Left renal cortex interstitium (tissue), 4 donors: Measurements from ENCODE around the gene AATK. TPM values are rescaled to one million over a fixed set of nuclear protein-coding genes. Genes with fewer than 3 reads are reported as not detected.

Source experiments
- DNase-seq, 4 donors: peaks; one replicate each; pipeline ENCODE4 v3.0.0-alpha.2; 2013; ENCODE audit warnings: low read depth in 4 of 4, low spot score in 2 of 4, missing footprints in 1 of 4
- polyA plus RNA-seq, 4 donors: library from polyadenylated mRNA; unstranded; fragments of 120-200 nt; gene quantifications; one replicate each; pipeline ENCODE4 v1.2.1, GENCODE V29; 2013; ENCODE audit not compliant: insufficient read length in 4 of 4

Gene AATK
- polyA plus RNA-seq, 4 donors, result 4.4 to 7.0 (median 5.4) TPM

DNA sequence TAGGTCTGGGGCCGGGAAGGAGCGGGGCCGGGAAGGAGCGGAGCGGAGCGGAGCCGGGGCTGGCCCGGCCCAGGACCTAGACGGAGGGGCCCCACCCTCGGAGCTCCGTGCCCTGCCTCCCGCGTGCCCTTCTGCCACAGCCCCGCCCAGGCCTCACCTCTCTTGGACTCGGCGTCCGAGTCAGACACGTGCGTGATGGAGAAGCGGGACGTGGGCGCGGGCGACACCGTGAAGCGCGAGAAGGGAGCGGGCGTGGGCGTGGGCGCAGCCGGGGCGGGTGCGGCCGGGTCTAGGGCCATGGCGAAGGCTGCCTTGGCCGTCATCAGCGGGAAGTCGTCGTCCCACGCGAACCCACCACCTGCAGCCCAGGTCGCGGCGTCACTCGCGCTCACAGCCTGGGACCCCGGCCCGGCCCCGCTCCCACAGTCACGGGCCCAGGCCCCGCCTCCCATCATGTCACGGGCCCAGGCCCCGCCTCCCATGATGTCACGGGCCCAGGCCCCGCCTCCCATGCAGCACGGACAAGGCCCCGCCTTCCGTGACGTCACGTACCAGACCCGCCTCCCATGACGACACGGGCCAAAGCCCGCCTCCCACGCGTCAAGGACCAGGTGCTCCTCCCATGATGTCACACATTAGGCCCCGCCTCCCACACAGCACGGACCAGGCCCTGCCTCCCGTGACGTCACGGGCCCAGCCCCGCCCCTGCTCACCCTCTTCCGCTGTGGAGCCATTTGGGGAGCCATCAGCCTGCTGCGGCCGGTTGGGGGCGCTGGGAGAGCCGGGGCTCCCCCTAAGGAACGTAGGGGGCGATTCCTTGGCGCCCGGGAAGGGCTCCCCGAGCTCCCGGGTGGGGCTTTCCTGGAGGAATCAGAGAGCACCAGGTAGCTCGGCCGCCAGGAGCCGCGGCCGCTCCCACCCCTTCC lies 46.5 kb downstream of the AATK start:
- DNase-seq, result peak in 2 of 4 donors; percentile 40 to 55

DNA sequence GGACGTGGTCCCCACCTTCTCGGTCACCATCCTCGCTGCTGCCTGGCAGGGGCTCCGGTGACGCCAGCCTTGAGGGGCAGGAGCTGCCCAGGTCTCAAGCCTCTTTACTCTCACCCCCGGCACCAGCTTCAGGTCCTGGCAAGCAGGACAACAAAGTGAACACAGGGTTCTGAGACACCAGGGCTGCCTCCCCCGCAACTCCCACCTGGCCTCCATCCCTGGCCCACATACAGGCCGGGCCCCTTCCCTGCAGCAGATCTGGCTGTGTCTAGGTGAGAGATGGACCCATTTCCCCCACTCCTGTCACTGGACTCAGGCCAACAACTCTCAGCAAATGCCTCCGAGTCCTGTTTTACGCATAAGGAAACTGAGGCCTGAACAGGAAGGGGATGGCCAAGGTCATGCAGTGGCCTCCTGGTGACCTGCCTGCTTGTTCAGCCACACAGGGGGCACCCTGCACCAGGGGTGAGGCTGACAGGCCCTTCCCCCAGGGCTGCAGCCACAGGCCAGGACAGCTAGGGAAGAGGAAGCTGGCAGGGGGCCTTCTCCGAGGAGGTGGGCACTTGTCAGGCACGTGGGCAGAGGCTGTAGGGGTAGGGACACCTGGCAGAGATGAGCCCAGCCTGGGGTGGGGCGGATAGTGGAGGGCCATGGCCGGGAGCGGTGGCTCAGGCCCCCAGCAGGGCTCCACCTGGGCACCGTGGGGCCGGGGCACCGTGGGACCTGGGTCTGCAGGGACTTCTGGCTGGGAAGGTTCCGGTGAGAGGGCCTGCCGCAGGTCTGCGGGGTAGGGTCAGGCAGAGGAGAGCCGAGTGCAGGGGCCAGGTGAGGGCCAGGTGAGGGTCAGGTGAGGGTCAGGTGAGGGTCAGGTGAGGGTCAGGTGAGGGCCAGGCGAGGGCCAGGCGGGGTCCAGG lies 47.5 kb downstream of the AATK start:
- no peak for DNase-seq

DNA sequence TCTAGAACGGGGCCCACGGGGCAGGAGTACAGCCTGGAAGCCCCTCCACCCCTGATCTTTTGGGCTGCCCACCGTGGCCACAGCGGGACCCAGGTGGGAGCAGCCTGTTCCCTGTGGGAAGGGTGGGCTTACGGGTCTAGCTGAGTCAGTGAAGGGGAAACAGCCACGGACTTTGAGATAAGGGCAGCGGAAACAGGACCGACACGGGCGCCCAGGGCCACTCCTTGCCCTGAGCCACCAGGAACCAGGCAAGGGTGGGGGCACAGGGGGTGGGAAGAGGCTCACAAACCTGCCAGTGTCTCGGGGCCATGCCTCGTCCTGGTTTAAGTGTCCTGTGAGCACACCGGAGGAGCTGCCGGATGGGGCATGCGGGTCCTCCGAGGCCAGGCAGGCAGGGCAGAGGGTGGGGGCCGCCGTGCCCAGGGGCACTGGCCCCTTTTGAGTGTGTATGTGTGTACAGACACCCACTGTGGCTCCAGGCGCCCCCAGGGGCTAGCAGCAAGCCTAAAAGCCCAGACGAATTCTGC lies 48.3 kb downstream of the AATK start:
- no peak for DNase-seq

DNA sequence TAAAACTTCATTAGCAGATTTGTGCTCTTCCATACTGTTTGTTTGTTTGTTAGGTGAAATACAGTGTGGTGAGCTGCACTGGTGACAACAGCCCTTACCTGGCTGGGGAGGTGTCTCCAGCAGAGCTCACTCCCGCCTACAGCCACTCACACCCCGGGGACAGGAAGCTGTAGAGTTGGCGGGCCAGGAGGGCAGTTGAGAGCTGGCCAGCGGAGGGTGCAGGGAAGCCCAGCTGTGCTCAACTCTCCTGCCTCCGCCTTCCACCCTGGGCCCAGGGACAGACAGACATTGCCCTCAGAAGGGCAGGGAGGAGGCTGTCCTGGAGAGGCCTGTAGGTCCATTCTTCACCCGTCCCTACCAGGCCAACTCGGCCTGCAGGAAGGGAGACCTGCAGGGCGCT lies 49.3 kb downstream of the AATK start:
- DNase-seq, result no peak

DNA sequence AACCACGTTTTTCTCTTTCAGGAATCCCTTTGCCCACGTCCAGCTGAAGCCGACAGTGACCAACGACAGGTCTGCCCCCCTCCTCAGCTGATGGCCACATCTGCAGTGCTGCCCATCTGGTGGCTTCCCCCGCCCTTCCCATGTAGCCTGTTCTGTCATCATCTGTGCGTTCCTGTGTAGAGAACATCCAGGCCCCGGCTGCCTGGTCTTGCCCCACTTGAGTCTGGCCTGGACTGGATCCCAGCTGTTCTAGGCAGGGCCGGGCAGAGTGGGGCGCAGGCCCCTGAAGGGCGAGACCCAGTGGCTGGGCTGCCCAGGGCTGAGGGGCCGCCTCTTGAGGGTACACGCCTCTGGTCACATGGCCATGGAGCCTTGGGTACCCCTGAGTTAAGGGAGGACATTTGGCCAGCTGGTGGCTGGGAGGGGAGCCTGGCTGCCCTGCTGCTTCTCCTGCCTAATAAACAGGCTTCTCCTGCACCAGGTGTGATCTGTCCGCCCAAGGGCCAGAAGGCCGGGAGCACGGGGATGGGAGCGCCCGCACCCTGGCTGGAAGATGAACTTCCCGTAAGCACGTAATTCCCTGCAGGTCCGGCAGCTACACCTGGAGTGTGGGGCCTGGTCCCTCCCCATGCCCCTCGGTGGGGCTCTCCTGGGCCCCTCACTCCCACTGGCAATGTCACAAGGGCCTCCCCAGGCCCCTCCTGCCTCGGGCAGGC lies 50.1 kb downstream of the AATK start:
- DNase-seq, result no peak

DNA sequence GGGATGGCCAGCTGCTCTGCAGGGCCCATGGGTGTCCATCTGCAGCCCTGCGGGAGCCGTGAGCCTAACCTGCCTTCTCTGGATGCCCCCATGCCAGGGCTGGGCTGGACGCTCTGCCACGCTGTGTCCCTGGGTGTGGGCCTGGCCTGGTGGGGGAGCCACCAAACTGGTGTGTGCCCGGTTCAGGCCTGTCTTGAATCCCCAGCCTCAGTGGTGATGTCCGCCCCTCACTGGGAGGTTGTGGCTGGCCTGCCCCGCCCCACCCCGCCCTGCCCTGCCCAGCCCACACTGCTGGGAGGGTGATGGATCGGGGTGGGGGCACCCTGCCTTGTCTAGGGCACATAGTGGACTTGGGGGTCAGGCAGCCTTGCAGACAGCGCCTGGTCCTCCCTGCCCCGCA lies 50.8 kb downstream of the AATK start:
- DNase-seq, result no peak

DNA sequence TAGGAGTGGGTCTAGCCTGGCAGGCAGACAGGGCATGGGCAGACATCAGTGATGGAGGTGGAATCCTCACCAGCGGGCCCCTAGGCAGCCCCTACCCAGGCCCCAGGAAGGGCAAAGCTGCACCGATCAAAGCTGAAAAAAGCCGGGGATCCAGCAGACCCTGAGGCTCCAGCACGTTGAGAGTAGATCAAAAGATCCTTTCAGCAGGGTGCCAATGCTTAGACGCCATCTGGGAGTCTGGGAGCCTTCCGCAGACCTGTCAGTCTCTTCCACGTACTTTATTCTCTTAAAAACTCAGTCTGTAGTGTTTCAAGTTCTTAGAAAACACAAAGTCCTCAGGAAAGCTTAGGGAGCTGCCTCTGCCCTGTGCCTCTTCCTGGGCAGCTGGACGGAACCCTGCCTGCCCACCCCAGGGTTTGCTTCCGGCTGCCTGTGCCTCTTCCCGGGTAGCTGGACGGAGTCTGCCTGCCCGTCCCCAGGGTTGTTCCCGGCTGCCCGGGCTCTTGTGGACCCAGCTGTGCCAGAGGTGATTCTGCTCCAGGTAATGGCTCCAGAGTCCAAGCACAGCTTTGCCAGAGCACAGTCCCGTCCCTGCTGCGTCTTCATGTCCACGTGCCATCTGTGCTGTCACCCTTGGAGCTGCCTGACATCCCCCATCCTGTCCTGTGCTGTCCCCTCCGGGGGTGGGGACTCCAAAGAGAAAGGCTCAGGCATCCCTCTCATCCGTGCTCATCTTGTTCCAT lies 51.5 kb downstream of the AATK start:
- DNase-seq, result no peak

DNA sequence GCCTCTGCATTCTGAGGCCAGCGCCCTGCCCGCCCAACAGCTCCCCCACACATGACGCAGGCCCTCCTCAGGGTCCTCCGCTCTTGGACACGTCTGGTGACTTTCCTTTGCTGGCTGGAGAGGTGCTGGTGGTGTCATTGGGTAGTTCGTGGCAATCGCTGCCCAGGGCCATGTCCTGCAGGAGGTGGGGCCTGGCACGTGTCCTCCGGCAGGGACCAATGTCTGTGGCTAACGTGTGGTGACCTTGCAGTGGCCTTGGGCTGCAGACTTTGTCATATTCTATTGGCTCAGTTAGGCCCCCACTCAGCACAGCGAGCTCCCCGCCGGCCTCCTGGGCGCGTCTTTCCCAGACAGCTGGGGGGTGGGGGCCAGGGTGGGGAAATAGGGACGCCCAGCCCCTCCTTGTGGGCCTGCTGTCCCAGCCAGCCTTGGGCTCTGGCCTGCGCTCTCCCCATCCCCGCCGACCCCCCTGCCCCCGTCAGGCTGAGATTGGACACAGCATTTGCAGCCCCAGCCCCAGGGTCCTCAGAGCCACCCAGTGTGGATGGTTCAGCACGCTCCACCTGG lies 52.8 kb downstream of the AATK start:
- no peak for DNase-seq

DNA sequence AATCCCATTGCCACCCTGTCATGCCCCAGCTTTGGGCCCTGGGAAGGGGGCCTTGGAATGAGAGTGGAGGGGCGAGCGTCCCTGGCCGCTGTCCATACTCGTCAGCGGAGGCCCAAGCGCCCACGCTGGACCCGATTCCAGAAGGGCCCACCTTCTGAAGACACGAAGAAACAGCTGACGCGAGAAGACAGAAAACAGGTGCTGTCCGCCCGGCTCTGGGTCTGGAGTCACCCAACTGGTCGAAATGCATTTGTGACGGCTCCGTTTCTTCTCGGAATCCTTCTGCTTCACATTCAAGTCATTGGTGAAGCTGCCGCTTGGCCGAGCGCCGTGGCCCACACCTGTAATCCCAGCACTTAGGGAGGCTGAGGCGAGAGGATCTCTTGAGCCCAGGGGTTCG lies 53.6 kb downstream of the AATK start:
- no peak for DNase-seq

DNA sequence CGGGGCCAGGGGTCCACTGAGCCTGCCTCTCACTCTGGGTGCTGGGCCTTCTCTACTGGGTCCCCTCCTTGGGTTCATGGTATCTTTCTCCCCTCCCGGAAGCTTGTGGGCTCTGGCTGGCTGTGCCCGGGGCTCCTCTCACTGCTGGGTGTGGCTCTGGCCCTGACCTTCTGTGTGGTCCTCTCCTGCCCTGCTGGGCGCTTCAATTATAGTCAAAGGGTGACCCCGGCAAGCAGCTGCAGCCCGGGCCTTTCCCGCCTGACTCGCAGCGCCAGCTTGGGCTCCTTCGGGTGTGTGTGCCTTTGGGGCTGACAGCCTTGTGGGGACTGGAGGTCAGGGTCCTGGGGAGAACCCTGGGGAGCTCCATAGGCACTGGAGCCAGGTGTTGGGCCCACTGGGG lies 55.0 kb downstream of the AATK start:
- DNase-seq, result no peak

DNA sequence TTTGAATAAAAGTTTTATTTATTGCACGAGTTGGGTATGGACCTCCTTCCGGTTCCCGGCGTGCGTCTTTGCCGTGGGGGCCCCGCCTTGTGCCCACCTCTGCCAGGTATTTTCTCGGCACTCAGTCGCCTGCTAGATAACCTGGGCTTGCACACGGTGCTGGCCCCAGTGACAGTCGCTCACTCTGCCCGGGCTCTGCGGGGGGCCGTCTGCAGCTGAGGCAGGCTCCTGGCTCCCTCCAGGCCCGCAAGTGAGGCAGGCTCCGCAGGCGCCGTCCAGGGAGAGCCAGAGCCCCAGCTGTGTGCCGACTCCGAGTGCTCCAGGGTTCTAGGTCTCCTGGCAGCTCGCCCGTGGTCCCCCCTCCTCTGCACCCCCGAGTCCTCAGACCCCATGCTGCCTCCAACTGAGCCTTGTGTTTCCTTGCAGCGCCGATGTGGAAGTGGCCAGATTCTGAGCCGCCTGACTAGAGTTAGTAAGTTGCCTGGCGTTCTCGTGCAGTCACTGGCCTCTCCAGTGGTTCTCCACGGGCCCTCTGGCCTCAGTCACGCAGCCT lies 55.5 kb downstream of the AATK start:
- no peak for DNase-seq

DNA sequence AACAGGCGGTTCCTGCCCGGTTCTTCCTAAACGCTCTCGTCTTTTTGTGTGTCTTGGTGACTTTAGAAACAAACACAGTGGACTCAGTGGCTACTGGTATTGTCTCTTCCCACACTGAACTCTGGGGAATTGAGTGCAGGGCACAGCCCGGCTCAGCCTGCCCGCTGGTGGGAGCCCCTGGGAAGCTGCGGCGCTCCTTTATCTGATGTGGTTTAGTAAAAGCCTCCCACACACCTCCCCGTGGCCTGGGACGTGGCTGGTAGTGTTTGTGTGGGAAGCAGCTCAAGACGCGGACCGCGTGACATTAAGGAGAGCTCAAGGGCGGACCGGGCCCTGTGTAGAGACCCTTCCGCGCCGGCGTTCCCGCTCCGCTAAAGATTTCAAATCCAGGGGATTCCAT lies 56.1 kb downstream of the AATK start:
- DNase-seq, result no peak

DNA sequence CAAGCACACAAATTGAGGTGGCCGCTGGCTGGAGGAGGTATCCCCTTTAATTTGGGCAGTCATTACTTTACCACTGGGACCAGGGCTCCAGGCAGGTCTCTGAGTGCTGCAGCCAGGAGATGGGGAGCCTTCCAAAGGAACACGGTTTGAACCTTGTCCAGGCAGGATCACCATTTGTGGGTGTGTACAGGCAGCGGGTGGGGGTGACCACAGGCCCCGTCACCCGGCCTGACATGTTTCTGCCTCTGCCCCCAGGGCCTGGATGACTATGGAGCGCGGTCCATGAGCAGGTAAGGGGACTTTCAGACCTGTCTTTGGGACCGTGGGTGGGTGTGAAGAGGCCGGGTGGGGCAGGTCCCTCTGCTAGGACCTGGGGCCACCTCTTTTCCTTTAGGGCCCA lies 57.8 kb downstream of the AATK start:
- DNase-seq, result no peak

DNA sequence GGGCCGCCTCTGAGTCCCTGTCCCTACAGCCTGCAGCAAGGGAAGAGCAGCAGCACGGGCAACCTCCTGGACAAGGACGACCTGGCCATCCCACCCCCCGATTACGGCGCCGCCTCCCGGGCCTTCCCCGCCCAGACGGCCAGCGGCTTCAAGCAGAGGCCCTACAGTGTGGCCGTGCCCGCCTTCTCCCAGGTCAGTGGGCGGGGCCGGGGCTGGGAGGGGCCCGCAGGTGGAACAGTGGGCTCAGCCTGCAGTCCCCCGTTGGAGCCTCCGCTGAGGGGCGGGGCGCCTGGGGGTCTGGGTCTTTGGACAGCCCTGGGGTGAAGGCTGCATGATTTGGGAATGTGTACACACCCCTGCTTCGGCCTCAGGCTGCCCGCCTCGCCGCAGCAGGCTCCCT lies 59.3 kb downstream of the AATK start:
- no peak for DNase-seq

DNA sequence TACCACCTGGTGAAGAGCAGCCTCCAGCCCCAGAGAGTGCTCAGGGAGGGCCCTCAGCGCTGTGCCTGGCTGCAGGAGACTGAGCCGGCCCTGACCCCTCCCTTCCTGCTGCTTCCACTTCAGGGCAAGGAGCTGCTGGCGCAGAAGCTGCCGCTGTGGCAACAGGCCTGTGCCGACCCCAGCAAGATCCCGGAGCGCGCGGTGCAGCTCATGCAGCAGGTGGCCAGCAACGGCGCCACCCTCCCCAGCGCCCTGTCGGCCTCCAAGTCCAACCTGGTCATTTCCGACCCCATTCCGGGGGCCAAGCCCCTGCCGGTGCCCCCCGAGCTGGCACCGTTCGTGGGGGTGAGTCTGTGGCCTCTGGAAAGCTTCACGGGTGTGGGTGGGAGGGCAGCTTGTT lies 62.6 kb downstream of the AATK start:
- no peak for DNase-seq

DNA sequence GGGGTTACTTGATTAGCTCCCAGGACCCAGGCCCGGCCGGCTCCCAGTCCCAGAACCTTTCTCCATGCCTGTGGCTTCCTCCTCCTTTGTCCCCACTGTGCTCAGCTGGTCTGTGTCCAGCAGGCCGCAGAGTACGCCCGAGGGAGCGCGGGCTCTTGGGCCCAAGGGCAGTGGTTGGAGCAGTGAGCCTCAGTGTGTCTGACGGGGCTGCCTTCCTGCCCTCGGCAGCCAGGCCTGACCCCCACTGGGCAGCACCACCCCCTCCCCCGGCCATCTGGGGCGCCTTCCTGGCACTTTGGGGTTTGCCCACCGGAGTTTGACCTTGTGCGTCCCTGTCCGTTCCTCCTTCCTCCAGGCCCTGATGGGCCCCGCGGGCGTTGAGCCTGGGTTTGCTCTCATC lies 63.2 kb downstream of the AATK start:
- no peak for DNase-seq

DNA sequence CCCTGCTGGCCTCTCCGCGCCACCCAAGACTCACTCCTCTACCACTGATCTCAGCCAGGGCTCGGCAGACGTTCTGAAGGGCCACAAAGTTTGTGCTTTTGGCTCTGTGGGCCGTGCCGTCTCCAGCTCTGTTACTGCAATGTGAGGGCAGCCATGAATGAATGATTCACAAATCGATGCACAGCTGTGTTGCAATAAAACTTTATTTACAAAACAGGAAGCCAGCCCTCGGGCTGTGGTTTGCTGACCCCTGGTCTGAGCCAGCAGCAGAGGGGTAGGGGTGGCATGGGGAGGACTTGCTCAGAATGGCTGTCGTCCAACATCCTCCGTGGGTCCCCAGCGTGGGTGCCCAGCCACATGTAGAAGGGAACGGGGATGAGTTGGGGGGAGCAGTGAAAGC lies 63.7 kb downstream of the AATK start:
- no peak for DNase-seq

DNA sequence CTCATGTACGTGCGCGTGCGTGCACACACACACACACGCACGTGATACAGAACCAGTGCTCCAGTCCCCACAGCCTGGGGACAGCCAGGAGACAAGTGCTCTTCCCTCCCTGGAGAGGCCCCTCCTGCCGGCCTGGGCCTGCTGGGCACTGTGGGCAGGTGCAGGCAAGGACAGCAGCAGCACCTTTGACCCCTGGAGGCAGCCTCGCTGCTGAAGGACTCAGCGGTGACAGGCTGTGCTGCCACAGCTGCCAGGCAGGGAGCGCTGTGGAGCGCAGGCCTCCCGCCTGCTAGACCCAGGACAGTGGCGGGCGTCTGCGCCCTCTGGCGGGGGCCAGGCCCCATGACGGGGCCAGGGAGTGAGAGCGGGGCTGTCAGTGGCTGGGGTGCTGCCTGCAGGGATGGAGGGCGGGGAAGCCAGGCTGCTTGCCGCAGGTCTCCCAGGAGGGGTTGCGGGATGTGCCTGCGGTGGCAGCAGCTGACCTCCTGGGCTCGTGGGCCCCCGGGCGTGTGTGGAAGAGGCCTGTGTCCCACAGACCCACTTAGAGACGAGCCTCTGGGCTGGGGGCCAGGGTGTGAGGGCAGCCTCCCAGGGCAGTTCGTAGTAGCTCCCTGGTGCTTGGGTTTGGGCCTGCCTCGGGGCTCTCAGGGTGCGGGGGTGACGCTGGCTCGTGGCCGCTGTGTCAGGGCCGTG lies 64.3 kb downstream of the AATK start:
- peak in 1 of 4 donors; percentile 36 for DNase-seq

DNA sequence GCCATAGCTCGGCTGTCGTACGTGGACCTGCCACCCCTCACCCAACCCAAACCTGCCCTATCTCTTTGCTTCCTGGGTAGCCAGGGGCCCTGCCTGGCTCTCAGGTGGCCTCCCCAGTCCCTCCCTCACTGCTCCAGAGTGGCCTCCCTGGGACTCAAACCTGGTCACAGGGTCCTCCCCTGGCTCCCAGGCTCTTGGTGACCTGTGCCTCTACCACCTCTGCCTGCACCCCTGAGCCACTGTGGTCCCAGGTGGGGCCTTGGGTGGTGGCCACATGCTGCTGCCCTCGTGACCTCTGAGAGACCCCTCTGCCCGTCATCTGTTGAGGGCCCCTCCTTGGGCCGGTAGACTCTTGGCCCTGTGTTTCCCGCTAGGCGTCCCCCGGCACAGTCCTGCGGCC lies 65.4 kb downstream of the AATK start:
- no peak for DNase-seq
